HG02610 (cell line): ENCODE measurements around the gene CTBP2.

Experiments used
- ATAC-seq: cut with Tn5 transposase; IDR thresholded peaks from one replicate; pipeline ENCODE4 v1.9.1; 2021; ENCODE audit warnings: mild to moderate bottlenecking, moderate library complexity; ENCODE audit not compliant: unreplicated experiment

The CTBP2 gene

DNA sequence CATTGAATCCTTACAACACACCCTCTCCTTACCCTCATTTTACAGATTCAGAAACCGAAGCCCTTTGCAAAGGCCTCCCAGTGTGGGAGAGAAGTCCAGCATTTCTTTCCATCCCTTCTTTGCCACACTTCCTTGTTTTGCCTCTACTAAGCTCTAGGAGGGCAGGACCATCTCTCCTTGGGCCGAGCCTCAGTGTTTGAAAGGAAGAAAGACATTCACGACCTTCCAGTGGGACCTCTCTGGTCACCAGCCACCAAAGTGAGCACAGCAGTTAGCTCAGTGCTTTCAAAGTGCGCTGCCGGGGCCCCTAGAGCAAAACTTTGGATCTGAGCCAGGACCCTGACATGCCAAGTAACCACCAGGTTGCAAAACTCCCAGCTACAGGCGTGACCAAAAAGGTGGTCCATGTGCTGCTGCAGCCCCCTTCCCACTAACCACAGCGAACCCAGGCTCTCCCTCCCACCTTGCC is 12.4 kb downstream of the CTBP2 start:
- ATAC-seq: no peak

- ATAC-seq: no peak
Observed at GRCh38 chr10:125146791-125147579, 13.4 kb downstream of the CTBP2 start.

- ATAC-seq: no peak
Observed at GRCh38 chr10:125145636-125146035, 14.7 kb downstream of the CTBP2 start.

- no peak for ATAC-seq
Observed at GRCh38 chr10:125144693-125145623, 15.4 kb downstream of the CTBP2 start.

DNA sequence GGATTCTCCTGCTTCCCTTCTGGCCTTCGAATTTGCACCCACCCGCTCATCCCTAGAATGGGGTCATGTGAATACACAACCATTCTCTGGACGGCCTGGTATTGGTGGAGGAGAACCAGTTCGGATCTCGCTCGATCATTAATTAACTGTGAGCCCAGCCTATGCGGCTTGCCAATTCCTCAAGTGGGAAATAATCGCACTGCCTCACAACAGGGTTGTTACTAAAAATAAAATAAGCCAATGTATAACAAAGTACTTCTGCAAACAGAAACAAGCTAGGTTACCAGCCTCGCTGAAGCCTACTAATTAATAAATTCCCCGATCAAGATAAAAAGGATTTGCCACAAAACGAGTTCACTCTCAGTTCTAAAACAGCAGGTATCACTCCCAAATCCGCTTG is 16.2 kb downstream of the CTBP2 start:
- no peak for ATAC-seq

DNA sequence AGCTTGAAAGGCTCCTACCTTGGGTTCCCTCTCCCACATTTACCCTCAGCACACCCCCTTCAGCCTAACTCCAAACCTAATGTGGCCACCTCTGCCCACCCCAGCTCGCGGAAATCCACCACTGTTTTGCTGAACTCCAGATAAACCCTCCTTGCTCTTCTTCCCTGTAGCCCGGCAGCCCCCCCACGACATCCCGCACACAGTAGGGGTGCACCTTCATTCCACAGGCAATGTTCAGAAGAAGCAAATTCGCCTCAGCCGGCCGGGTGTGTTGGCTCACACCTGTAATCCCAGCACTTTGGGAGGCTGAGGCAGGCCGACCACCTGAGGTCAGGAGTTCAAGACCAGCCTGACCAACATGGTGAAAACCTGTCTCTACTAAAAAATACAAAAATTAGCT is 17.4 kb downstream of the CTBP2 start:
- no peak for ATAC-seq

- no peak for ATAC-seq
Observed at GRCh38 chr10:125141860-125142484, 18.4 kb downstream of the CTBP2 start.

- no peak for ATAC-seq
Observed at GRCh38 chr10:125141150-125141859, 19.1 kb downstream of the CTBP2 start.

DNA sequence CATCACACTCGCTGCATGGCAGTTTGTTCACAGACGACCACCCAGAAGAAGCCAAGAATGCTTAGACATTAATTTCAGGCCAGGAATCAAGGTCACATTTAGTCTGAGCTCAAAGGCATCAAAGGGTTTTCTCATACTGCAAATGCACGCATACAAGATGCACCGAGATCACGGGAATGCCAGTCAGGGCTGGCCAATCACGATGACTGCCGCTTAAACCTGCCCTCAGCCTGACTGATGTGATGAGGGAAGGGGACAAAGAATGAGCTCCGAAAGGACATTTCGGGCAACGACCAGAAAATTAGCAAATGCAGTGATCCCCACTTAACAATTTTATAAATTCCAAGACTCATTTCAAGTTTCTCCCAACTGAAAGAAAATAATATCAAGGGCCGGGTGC is 20.2 kb downstream of the CTBP2 start:
- ATAC-seq: no peak

- ATAC-seq: no peak
Observed at GRCh38 chr10:125137601-125138438, 22.5 kb downstream of the CTBP2 start.

- ATAC-seq: no peak
Observed at GRCh38 chr10:125136087-125136486, 24.3 kb downstream of the CTBP2 start.

DNA sequence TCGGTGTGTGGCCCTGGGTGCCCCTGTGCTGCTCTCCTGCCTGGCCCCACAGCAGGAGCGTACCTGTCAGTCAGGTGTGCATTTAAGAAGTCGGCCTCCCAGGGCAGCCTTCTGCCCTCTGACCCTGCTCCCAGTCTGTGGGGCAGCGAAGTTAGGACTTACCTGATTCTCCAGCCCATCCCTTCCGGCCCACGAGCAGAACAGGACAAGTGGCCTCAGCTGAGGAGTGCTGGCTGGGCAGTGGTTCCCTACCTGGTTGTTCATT is 24.7 kb downstream of the CTBP2 start:
- no peak for ATAC-seq

- ATAC-seq: no peak
Observed at GRCh38 chr10:125134916-125135770, 25.2 kb downstream of the CTBP2 start.

DNA sequence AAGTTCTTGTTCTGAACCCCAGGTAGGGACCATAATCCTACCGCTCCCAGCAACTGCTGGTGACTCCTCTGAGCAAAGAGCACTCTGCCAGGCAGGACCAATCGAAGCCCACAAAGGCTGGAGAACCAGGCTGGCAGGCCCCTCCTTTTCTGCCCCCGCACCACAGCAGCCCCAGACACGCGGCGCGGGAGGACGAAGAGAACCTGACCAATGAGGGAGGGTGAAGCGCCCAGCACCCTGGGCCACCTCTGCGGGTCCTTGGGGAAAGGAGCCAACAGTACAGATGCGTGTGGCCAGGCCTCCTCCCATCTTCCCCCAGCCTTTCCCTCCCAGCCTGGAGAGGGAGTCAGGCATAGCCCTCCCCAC is 25.9 kb downstream of the CTBP2 start:
- no peak for ATAC-seq

GRCh38 chr10:125133696-125134482 is 26.5 kb downstream of the CTBP2 start:
- ATAC-seq: no peak

- ATAC-seq: no peak
Observed at GRCh38 chr10:125132344-125132743, 28.0 kb downstream of the CTBP2 start.

DNA sequence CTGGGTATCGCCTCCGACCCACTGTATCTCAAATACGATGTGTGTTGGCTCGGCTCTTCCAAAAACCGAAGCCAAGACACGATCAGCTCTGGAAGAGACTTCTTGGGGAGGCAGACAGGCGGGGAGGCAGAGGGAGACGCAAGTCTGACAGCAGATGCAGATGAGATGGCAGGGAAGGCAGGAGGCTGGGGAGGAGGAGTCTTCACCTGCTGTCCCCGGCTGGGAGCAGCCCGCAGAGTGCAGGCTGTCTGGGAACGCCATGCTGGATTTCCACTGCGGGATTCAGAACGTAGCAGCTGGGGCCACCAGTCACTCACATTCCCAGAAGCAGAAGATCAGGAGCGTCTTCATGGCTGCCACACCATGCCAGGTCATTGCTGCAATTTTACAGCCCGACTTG is 29.4 kb downstream of the CTBP2 start:
- no peak for ATAC-seq

GRCh38 chr10:125130260-125130659 is 30.1 kb downstream of the CTBP2 start:
- no peak for ATAC-seq

DNA sequence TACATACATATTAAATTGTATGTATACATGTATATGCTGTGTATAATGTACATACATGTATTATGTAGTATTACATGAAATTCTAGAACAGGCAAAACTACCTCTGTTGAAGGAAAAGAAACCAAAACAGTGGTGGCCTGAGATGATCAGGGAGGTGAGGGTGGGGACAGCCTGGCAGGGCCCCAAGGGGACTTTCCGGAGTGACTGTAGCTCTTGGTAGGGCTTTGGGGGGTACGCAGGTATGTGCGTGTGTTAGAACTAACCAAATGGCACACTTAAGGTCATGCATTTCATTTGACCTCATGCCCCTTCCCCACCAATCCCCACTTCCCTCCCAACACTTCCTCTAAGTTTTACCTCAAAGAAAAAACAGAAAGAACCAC is 31.3 kb downstream of the CTBP2 start:
- no peak for ATAC-seq
